Karpas-422 (cell line): Measurements from ENCODE around the gene OR14A2. TPM values are rescaled to one million over a fixed set of nuclear protein-coding genes. Genes with fewer than 3 reads are reported as not detected.
"Not testable (repeated sequence)": the region's sequence is repeated elsewhere in the genome, so short reads cannot be mapped to it uniquely, and the experiment has no call there.

Source experiments
- DNase-seq: peaks from one replicate; pipeline ENCODE4 v3.0.0-alpha.2; 2015
- H2AFZ ChIP-seq: fragments of 200-600 bp; sonication (generic); 2 replicates; pipeline ENCODE4 v1.6.1; 2014; ENCODE audit warnings: antibody characterized with exemption, low read length, mixed read lengths
- H3K27ac ChIP-seq: fragments of 200-600 bp; sonication (generic); 2 replicates; pipeline ENCODE4 v1.5.1; 2014; ENCODE audit warnings: mild to moderate bottlenecking, low read length, moderate library complexity
- H3K27me3 ChIP-seq: fragments of 200-600 bp; sonication (generic); 2 replicates; pipeline ENCODE4 v1.6.1; 2014; ENCODE audit warnings: low read length, mixed read lengths
- H3K36me3 ChIP-seq: fragments of 200-600 bp; sonication (generic); 2 replicates; pipeline ENCODE4 v1.6.1; 2014; ENCODE audit warnings: low read length, mixed read lengths; ENCODE audit not compliant: insufficient read depth
- H3K4me1 ChIP-seq: fragments of 200-600 bp; sonication (generic); 2 replicates; pipeline ENCODE4 v1.6.1; 2014; ENCODE audit warnings: mild to moderate bottlenecking, low read length, mixed read lengths
- H3K4me2 ChIP-seq: fragments of 200-600 bp; sonication (generic); 2 replicates; pipeline ENCODE4 v1.6.1; 2014; ENCODE audit warnings: low read length, low read depth, mild to moderate bottlenecking; ENCODE audit not compliant: poor library complexity, severe bottlenecking
- H3K4me3 ChIP-seq: fragments of 200-600 bp; sonication (generic); 2 replicates; pipeline ENCODE4 v1.5.1; 2014; ENCODE audit warnings: mild to moderate bottlenecking, antibody characterized with exemption, low read length, mixed read lengths
- H3K79me2 ChIP-seq: fragments of 200-600 bp; sonication (generic); 2 replicates; pipeline ENCODE4 v1.6.1; 2014; ENCODE audit warnings: mild to moderate bottlenecking, low read length, mixed read lengths
- H3K9ac ChIP-seq: fragments of 200-600 bp; sonication (generic); 2 replicates; pipeline ENCODE4 v1.6.0; 2014; ENCODE audit warnings: low read length
- H3K9me2 ChIP-seq: fragments of 200-600 bp; sonication (generic), shearing (Covaris generic); replicated peaks from 2 replicates; pipeline ENCODE4 v1.6.0; 2014; ENCODE audit warnings: mild to moderate bottlenecking, low read length, moderate library complexity; ENCODE audit not compliant: insufficient read depth
- H3K9me3 ChIP-seq: fragments of 300-700, 200-600 bp; sonication (generic); 2 replicates; pipeline ENCODE4 v1.6.1; 2014; ENCODE audit warnings: low read length, mixed read lengths
- H4K20me1 ChIP-seq: fragments of 200-600 bp; sonication (generic); 2 replicates; pipeline ENCODE4 v1.6.1; 2014; ENCODE audit warnings: mild to moderate bottlenecking, antibody characterized with exemption, low read length, low read depth; ENCODE audit not compliant: insufficient read depth
- total RNA-seq: library from RNA; depleted of rRNA; stranded (reverse); fragments of >200 nt; shearing (Covaris generic); gene quantifications from 2 replicates; pipeline ENCODE4 v1.2.3, GENCODE V29; 2014; ENCODE audit warnings: low replicate concordance

OR14A2 gene
- total RNA-seq, 1 experiment from 2014 or later, result not detected

GRCh38 chr1:247742215-247742760 is 5.7 kb downstream of the OR14A2 start:
- H3K4me2 ChIP-seq, H3K36me3 ChIP-seq, H3K9ac ChIP-seq, DNase-seq, H3K9me2 ChIP-seq, H4K20me1 ChIP-seq, H3K4me3 ChIP-seq, H3K4me1 ChIP-seq, H3K27me3 ChIP-seq, H2AFZ ChIP-seq, H3K9me3 ChIP-seq, H3K79me2 ChIP-seq, H3K27ac ChIP-seq: not testable (repeated sequence)

GRCh38 chr1:247741756-247742155 is 6.2 kb downstream of the OR14A2 start:
- H3K4me3 ChIP-seq, result no peak overlapping the region
- no peaks in the 10 kb centered on the region for H3K36me3 ChIP-seq
- no peaks in the 10 kb centered on the region for H3K4me1 ChIP-seq
- no peak overlapping the region for H3K9ac ChIP-seq
- no peaks in the 10 kb centered on the region for H3K79me2 ChIP-seq
- no peaks in the 10 kb centered on the region for H3K27me3 ChIP-seq
- 0 out of 2 replicates have a peak, but pooled peaks cover 3% of the 10 kb centered on the region for H3K9me2 ChIP-seq
- H2AFZ ChIP-seq, result no peak overlapping the region
- no peak overlapping the region for H3K27ac ChIP-seq
- H3K9me3 ChIP-seq, result no peaks in the 10 kb centered on the region
- H3K4me2 ChIP-seq, result no peak overlapping the region
- no peak for DNase-seq
- H4K20me1 ChIP-seq, result no peaks in the 10 kb centered on the region

- Histone ChIP-seq H3K9me3 (no peaks in the 10 kb centered on the region), H2AFZ (no peak overlapping the region), H3K4me1 (no peaks in the 10 kb centered on the region), H3K9me2 (0 out of 2 replicates have a peak, but pooled peaks cover 3% of the 10 kb centered on the region), H4K20me1 (no peaks in the 10 kb centered on the region), H3K27me3 (no peaks in the 10 kb centered on the region), H3K79me2 (no peaks in the 10 kb centered on the region), H3K4me2 (no peak overlapping the region), H3K9ac (no peak overlapping the region), H3K4me3 (no peak overlapping the region), H3K27ac (no peak overlapping the region), H3K36me3 (no peaks in the 10 kb centered on the region)
- DNase-seq, result no peak
Measured at GRCh38 chr1:247740721-247741120, 7.2 kb downstream of the OR14A2 start.

- 0 out of 2 replicates have a peak, but pooled peaks cover 3% of the 10 kb centered on the region for H3K9me2 ChIP-seq
Measured at GRCh38 chr1:247738315-247738714, 9.6 kb downstream of the OR14A2 start, which contains the start of gene OR14K1. TSS of gene OR14K1 (plus strand) at chr1:247738615. CDS start at chr1:247738615, 0 bp downstream.

GRCh38 chr1:247721222-247721621 is 26.7 kb downstream of the OR14A2 start:
- no peaks in the 10 kb centered on the region for H4K20me1 ChIP-seq
- H3K36me3 ChIP-seq, result no peaks in the 10 kb centered on the region; the same call in 1 of the 2 replicates
- no peaks in the 10 kb centered on the region for H3K79me2 ChIP-seq
- no peak overlapping the region for H3K27ac ChIP-seq
- no peak for DNase-seq
- no peaks in the 10 kb centered on the region for H3K27me3 ChIP-seq
- no peak overlapping the region for H3K4me2 ChIP-seq
- H3K9me3 ChIP-seq, result peaks cover 10% of the 10 kb centered on the region; the same call in 1 of the 2 replicates
- no peaks in the 10 kb centered on the region for H3K4me1 ChIP-seq
- no peaks in the 10 kb centered on the region for H3K9me2 ChIP-seq
- no peak overlapping the region for H3K9ac ChIP-seq
- H3K4me3 ChIP-seq, result no peak overlapping the region
- no peak overlapping the region for H2AFZ ChIP-seq

More at GRCh38 chr1:247738315-247738714, 9.6 kb downstream of the OR14A2 start, which contains the start of gene OR14K1:
- H3K4me3 ChIP-seq, result no peak within 1 kb of the TSS
- no peak within 1 kb of the TSS for H3K9ac ChIP-seq
- H3K9me3 ChIP-seq, result no peaks in the 10 kb centered on the region
- H3K4me1 ChIP-seq, result no peaks in the 10 kb centered on the region
- no peak within 1 kb of the TSS for H3K4me2 ChIP-seq
- H3K27me3 ChIP-seq, result no peaks in the 10 kb centered on the region
- H3K36me3 ChIP-seq, result no peaks in the 10 kb centered on the region
- no peaks in the 10 kb centered on the region for H3K79me2 ChIP-seq
- H2AFZ ChIP-seq, result no peak within 1 kb of the TSS
- no peak for DNase-seq
- no peak within 1 kb of the TSS for H3K27ac ChIP-seq
- H4K20me1 ChIP-seq, result no peaks in the 10 kb centered on the region

GRCh38 chr1:247716546-247716945 is 31.4 kb downstream of the OR14A2 start, which contains the start of gene OR6F1:
TSS of gene OR6F1 (minus strand) at chr1:247716646. CDS start at chr1:247712755, 3,891 bp downstream.
- no peak within 1 kb of the TSS for H3K4me2 ChIP-seq
- no peaks in the 10 kb centered on the region for H3K79me2 ChIP-seq
- no peaks in the 10 kb centered on the region for H3K4me1 ChIP-seq
- no peak within 1 kb of the TSS for H3K9ac ChIP-seq
- H3K4me3 ChIP-seq, result no peak within 1 kb of the TSS
- no peaks in the 10 kb centered on the region; the same call in 1 of the 2 replicates for H3K36me3 ChIP-seq
- H3K9me2 ChIP-seq, result no peaks in the 10 kb centered on the region
- no peaks in the 10 kb centered on the region for H4K20me1 ChIP-seq
- DNase-seq, result no peak
- H3K27me3 ChIP-seq, result no peaks in the 10 kb centered on the region
- H2AFZ ChIP-seq, result no peak within 1 kb of the TSS
- no peak within 1 kb of the TSS for H3K27ac ChIP-seq
- H3K9me3 ChIP-seq, result peaks cover 6% of the 10 kb centered on the region; the same call in 1 of the 2 replicates

GRCh38 chr1:247713753-247714152 is 34.2 kb downstream of the OR14A2 start:
- no peaks in the 10 kb centered on the region for H4K20me1 ChIP-seq
- H3K9me3 ChIP-seq, result no peaks in the 10 kb centered on the region; the same call in 1 of the 2 replicates
- H3K4me2 ChIP-seq, result no peak overlapping the region
- no peak for DNase-seq
- no peak overlapping the region for H3K9ac ChIP-seq
- H2AFZ ChIP-seq, result no peak overlapping the region
- no peaks in the 10 kb centered on the region for H3K4me1 ChIP-seq
- no peaks in the 10 kb centered on the region for H3K9me2 ChIP-seq
- H3K79me2 ChIP-seq, result no peaks in the 10 kb centered on the region
- no peaks in the 10 kb centered on the region for H3K27me3 ChIP-seq
- no peak overlapping the region for H3K4me3 ChIP-seq
- H3K27ac ChIP-seq, result no peak overlapping the region
- H3K36me3 ChIP-seq, result no peaks in the 10 kb centered on the region

- H3K9me2 ChIP-seq, H3K9me3 ChIP-seq, DNase-seq, H3K4me3 ChIP-seq, H2AFZ ChIP-seq, H3K36me3 ChIP-seq, H4K20me1 ChIP-seq, H3K4me1 ChIP-seq, H3K79me2 ChIP-seq, H3K27me3 ChIP-seq, H3K4me2 ChIP-seq, H3K27ac ChIP-seq, H3K9ac ChIP-seq: not testable (repeated sequence)
Measured at GRCh38 chr1:247710681-247711080, 37.3 kb downstream of the OR14A2 start.
